Testis (tissue), 2 donors: ENCODE results near the gene C17orf67.

ENCODE experiments used
- CTCF ChIP-seq, 3 experiments: fragments of 450-650 bp in 2 of 3; fragments of 200-600 bp in 1 of 3; sonication (generic) in 1 of 3; IDR thresholded peaks; one replicate each; pipeline ENCODE4 v1.5.1; 2016 to 2019; ENCODE audit warnings: antibody characterized with exemption in 3 of 3, mild to moderate bottlenecking in 2 of 3, moderate library complexity in 1 of 3
- POLR2A ChIP-seq: fragments of 450-650 bp; IDR thresholded peaks from one replicate; pipeline ENCODE4 v1.6.1; 2017; ENCODE audit warnings: antibody characterized with exemption, mild to moderate bottlenecking, moderate library complexity

- TF ChIP-seq CTCF (IDR thresholded peaks at IDR 0.05) (no peak), POLR2A (no peak)
Observed at GRCh38 chr17:56761387-56761786, 72.3 kb downstream of the C17orf67 start.
